K562 (cell line): Measurements from ENCODE around the gene ABCC5. TPM values are rescaled to one million over a fixed set of nuclear protein-coding genes. Genes with fewer than 3 reads are reported as not detected.
"Not testable (repeated sequence)": the region's sequence is repeated elsewhere in the genome, so short reads cannot be mapped to it uniquely, and the experiment has no call there.

ENCODE experiments used
- ATAC-seq: fragments of 200-7000 bp; cut with Tn5 transposase; 3 replicates; pipeline ENCODE4 v1.9.1; 2020; ENCODE audit warnings: moderate library complexity
- BruUV-seq: library from RNA; stranded (reverse); fragments of 400-500 nt; replicated peaks from 2 replicates; lab custom pipeline; 2021; lab: Mats Ljungman, UMichigan
- CTCF ChIA-PET: fragments of 300-600 bp; formaldehyde crosslinking; extraction: SDS; loops from one replicate; lab custom pipeline; 2021; ENCODE audit warnings: low intra/inter-chr PET ratio; lab: Yijun Ruan, JAX
- POLR2A ChIA-PET: fragments of 300-600, 350-650 bp; sonication (Branson Sonifier 250); formaldehyde crosslinking; extraction: SDS; loops from one replicate; lab custom pipeline; 2021; ENCODE audit warnings: antibody characterized with exemption, inconsistent platforms; lab: Yijun Ruan, JAX
- DNase-seq, 4 experiments: peaks; one replicate each; pipeline versions ENCODE4 v3.0.0 to v3.0.0-alpha.2; 2011 to 2018; ENCODE audit warnings: low spot score in 3 of 4, mixed read lengths in 3 of 4; ENCODE audit errors: extremely low read depth in 1 of 4
- FAIRE-seq: peaks from 2 replicates; lab custom pipeline; 2011; peaks lifted over from hg19 to GRCh38; lab: Jason Lieb, UNC
- H2AFZ ChIP-seq: 2 replicates; pipeline ENCODE4 v1.6.0; 2011; ENCODE audit warnings: low read depth, low read length, control low read depth, inconsistent platforms
- H3K27ac ChIP-seq: fragments of 200-600 bp; 3 replicates; pipeline ENCODE4 v1.8.0; 2011; ENCODE audit warnings: low read depth, mild to moderate bottlenecking, control low read depth, inconsistent platforms, low read length, moderate library complexity, mixed read lengths; ENCODE audit errors: extremely low read depth
- H3K27me3 ChIP-seq, 2 experiments: fragments of 300-600 bp in 1 of 2; 2 replicates in 1 of 2; 3 replicates in 1 of 2; pipeline versions ENCODE4 v1.6.0 to v1.8.0; 2011; ENCODE audit warnings: inconsistent platforms in 2 of 2, low read length in 2 of 2, mild to moderate bottlenecking in 1 of 2, mixed read lengths in 1 of 2, moderate library complexity in 1 of 2; ENCODE audit not compliant: control insufficient read depth in 2 of 2, insufficient read depth in 2 of 2
- H3K36me3 ChIP-seq: fragments of 300-600 bp; 3 replicates; pipeline ENCODE4 v1.8.0; 2011; ENCODE audit warnings: mild to moderate bottlenecking, low read length, inconsistent platforms; ENCODE audit not compliant: control insufficient read depth, insufficient read depth
- H3K4me1 ChIP-seq, 2 experiments: fragments of 200-600 bp in 1 of 2; replicated peaks in 1 of 2; 2 replicates in 1 of 2; 3 replicates in 1 of 2; pipeline versions ENCODE4 v1.5.1 to v1.8.0; 2011; ENCODE audit warnings: inconsistent platforms in 2 of 2, low read length in 2 of 2, mild to moderate bottlenecking in 1 of 2, mixed read lengths in 1 of 2, moderate library complexity in 1 of 2; ENCODE audit not compliant: control insufficient read depth in 2 of 2, insufficient read depth in 2 of 2
- H3K4me2 ChIP-seq: 2 replicates; pipeline ENCODE4 v1.6.1; 2011; ENCODE audit warnings: low read length, control low read depth, inconsistent platforms, mixed read lengths; ENCODE audit not compliant: insufficient read depth
- H3K4me3 ChIP-seq: fragments of 200-600 bp; sonication (generic), shearing (Covaris generic); 2 replicates; pipeline ENCODE4 v1.5.1; 2016; ENCODE audit warnings: control low read depth, inconsistent platforms
- H3K79me2 ChIP-seq: fragments of 200-600 bp; 3 replicates; pipeline ENCODE4 v1.8.0; 2011; ENCODE audit warnings: low read length, inconsistent platforms; ENCODE audit not compliant: control insufficient read depth, insufficient read depth
- H3K9ac ChIP-seq, 2 experiments: 2 replicates each; pipeline versions ENCODE4 v1.6.0 to v1.6.1; 2011; ENCODE audit warnings: low read depth in 2 of 2, low read length in 2 of 2, control low read depth in 1 of 2, inconsistent platforms in 1 of 2, mild to moderate bottlenecking in 1 of 2, mixed read lengths in 1 of 2; ENCODE audit not compliant: insufficient read depth in 1 of 2
- H3K9me1 ChIP-seq: one replicate; pipeline ENCODE4 v1.6.0; 2011; ENCODE audit warnings: inconsistent platforms, mild to moderate bottlenecking, low read length, moderate library complexity; ENCODE audit not compliant: control insufficient read depth, insufficient read depth
- H3K9me3 ChIP-seq: replicated peaks from 2 replicates; pipeline ENCODE4 v1.5.1; 2011; ENCODE audit warnings: low read depth, low read length, inconsistent platforms; ENCODE audit not compliant: control insufficient read depth, insufficient read depth
- H4K20me1 ChIP-seq: replicated peaks from 2 replicates; pipeline ENCODE4 v1.6.1; 2011; ENCODE audit warnings: low read length, inconsistent platforms, mixed read lengths; ENCODE audit not compliant: control insufficient read depth, insufficient read depth
- ADNP ChIP-seq: fragments of 200-800 bp; sonication (Bioruptor generic); IDR thresholded peaks from 2 replicates; pipeline ENCODE4 v1.6.1; 2016; ENCODE audit warnings: missing genetic modification characterization, missing compliant biosample characterization
- FOXA3 ChIP-seq, 2 experiments: fragments of 450-650 bp in 1 of 2; sonication (generic) in 1 of 2; formaldehyde crosslinking; IDR thresholded peaks in 1 of 2; conservative IDR thresholded peaks in 1 of 2; 2 replicates each; pipeline versions ENCODE4 v1.4.0 to v1.8.0; 2020 to 2022; ENCODE audit warnings: mild to moderate bottlenecking in 2 of 2, missing genetic modification reagents in 1 of 2
- PCBP1 ChIP-seq: fragments of 200-400 bp; formaldehyde crosslinking; IDR thresholded peaks from 2 replicates; pipeline ENCODE4 v1.6.1; 2018; ENCODE audit warnings: mild to moderate bottlenecking, low read depth, low read length; ENCODE audit not compliant: poor library complexity, severe bottlenecking
- ZC3H11A ChIP-seq: IDR thresholded peaks from 2 replicates; pipeline ENCODE4 v1.6.1; 2012; ENCODE audit warnings: low read depth, low read length, improper control_type of control experiment
- ZNF586 ChIP-seq: fragments of 450-650 bp; formaldehyde crosslinking; conservative IDR thresholded peaks from 2 replicates; pipeline ENCODE4 v1.4.0; 2020; ENCODE audit warnings: mild to moderate bottlenecking, moderate library complexity
- WGBS: fragments of 100-300 bp; shearing (Covaris generic); methylation state at CpG from one replicate; pipeline ENCODE4 v1.1.6; 2016; ENCODE audit warnings: low coverage, mixed read lengths; ENCODE audit not compliant: insufficient coverage; ENCODE audit errors: missing lambda C conversion rate; 5-methylcytosine and 5-hydroxymethylcytosine counted together
- in situ Hi-C: fragments of 300-500 bp; cut with MboI; formaldehyde crosslinking; loops from 4 replicates; pipeline ENCODE4 v1.15.0; 2018; ENCODE audit warnings: inconsistent platforms, mixed read lengths
- intact Hi-C: fragments of 100-400 bp; cut with micrococcal nuclease; formaldehyde crosslinking; loops from 2 replicates; pipeline ENCODE4 v1.14.2; 2022
- polyA plus RNA-seq, 8 experiments: library from polyadenylated mRNA; depleted of rRNA in 4 of 8; stranded (reverse) in 5 of 8; unstranded in 3 of 8; fragments of >200 nt; fragmentation: Nextera tagmentation in 2 of 8; fragmentation: Illumina TruSeq in 1 of 8; extraction: Ambion mirVana in 2 of 8; extraction: Trizol in 1 of 8; gene quantifications; 2 replicates each; pipeline versions ENCODE4 v1.2.1 to v1.2.3, GENCODE V29; 2011 to 2014; ENCODE audit warnings: inconsistent platforms in 1 of 8, missing spikeins in 1 of 8
- total RNA-seq, 7 experiments: library from RNA; depleted of rRNA in 6 of 7; stranded (reverse); fragments of >200 nt in 6 of 7; fragmentation: Illumina TruSeq in 2 of 7; extraction: Trizol in 2 of 7; gene quantifications; 2 replicates each; pipeline versions ENCODE4 v1.2.1 to v1.2.3, GENCODE V29; 2011 to 2021; ENCODE audit warnings: low replicate concordance in 1 of 7
- TF ChIP-seq, protein P1 (sequence below): fragments of 200-800 bp; sonication (Bioruptor generic); IDR thresholded peaks from 2 replicates; pipeline ENCODE4 v1.6.1; 2017; ENCODE audit warnings: missing genetic modification characterization, missing compliant biosample characterization
- TF ChIP-seq, protein P2 (sequence below): fragments of 250-450 bp; sonication (Bioruptor Pico); IDR thresholded peaks from 2 replicates; pipeline ENCODE4 v1.5.0; 2021
- TF ChIP-seq, protein P3 (sequence below): fragments of 250-450 bp; sonication (Bioruptor Pico); IDR thresholded peaks from 2 replicates; pipeline ENCODE4 v1.4.0; 2020; ENCODE audit warnings: mild to moderate bottlenecking, moderate library complexity, borderline replicate concordance

The ABCC5 gene
- total and polyA plus RNA-seq, 9 of the 15 experiments (the other 6 are each of a cell fraction or from before 2014, with no cell fraction given): 22.0 to 53.0 (median 41.9) TPM

DNA sequence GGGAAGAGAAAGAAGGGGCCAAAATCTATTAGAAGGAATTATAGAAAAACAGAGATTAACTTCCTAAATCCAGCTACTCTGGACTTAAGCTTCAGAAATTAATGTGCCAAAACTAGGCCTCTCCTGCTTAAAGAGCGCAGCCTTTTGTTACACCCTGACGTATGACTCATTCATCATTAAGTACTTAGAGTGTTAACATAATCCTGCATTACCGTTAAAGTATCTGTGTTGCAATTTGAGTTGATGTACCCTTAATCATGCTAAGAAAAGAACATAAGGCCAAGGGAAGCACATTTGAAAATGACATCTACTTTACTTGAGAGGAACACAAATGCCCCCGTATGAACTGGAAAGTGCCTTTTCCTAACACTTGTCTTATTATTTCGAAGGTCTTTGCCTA, 21.7 kb upstream of the ABCC5 start:
- Histone ChIP-seq H3K27ac (no peak overlapping the region), H3K9me1 (no peaks in the 10 kb centered on the region), H3K79me2 (no peaks in the 10 kb centered on the region), H3K4me3 (no peak overlapping the region), H3K4me1 (no peaks in the 10 kb centered on the region), H3K9ac (no peak overlapping the region), H3K9me3 (no peaks in the 10 kb centered on the region), H4K20me1 (no peaks in the 10 kb centered on the region), H3K27me3 (peaks cover 0 to 5% of the 10 kb centered on the region in 2 experiments; a peak in 2 of 5 replicates), H3K36me3 (no peaks in the 10 kb centered on the region), H2AFZ (no peak overlapping the region), H3K4me2 (no peak overlapping the region)
- in situ Hi-C loops: no loop called here
- 32% methylated on average over 5 of the region's 5 CpGs for WGBS
- ATAC-seq (no peak), FAIRE-seq (no peak), DNase-seq (no peak)
- no TSS peak for BruUV-seq
- CTCF ChIA-PET: no interaction called here
- POLR2A ChIA-PET: no interaction called here
- intact Hi-C loops: no loop called here
- TF ChIP-seq ZNF586 (CRISPR knock-in tag) (no peak), ZC3H11A (no peak), PCBP1 (no peak), FOXA3 (CRISPR knock-in tag; conservative IDR thresholded peaks at IDR 0.05 in 1 of 2, IDR thresholded peaks at IDR 0.05 in 1 of 2) (no peak), ADNP (tag) (no peak)
- TF ChIP-seq, protein P1, sequence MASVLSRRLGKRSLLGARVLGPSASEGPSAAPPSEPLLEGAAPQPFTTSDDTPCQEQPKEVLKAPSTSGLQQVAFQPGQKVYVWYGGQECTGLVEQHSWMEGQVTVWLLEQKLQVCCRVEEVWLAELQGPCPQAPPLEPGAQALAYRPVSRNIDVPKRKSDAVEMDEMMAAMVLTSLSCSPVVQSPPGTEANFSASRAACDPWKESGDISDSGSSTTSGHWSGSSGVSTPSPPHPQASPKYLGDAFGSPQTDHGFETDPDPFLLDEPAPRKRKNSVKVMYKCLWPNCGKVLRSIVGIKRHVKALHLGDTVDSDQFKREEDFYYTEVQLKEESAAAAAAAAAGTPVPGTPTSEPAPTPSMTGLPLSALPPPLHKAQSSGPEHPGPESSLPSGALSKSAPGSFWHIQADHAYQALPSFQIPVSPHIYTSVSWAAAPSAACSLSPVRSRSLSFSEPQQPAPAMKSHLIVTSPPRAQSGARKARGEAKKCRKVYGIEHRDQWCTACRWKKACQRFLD (CRISPR knock-in tag): no peak
- TF ChIP-seq, protein P2, sequence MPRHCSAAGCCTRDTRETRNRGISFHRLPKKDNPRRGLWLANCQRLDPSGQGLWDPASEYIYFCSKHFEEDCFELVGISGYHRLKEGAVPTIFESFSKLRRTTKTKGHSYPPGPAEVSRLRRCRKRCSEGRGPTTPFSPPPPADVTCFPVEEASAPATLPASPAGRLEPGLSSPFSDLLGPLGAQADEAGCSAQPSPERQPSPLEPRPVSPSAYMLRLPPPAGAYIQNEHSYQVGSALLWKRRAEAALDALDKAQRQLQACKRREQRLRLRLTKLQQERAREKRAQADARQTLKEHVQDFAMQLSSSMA (CRISPR knock-in tag): no peak
- TF ChIP-seq, protein P3, sequence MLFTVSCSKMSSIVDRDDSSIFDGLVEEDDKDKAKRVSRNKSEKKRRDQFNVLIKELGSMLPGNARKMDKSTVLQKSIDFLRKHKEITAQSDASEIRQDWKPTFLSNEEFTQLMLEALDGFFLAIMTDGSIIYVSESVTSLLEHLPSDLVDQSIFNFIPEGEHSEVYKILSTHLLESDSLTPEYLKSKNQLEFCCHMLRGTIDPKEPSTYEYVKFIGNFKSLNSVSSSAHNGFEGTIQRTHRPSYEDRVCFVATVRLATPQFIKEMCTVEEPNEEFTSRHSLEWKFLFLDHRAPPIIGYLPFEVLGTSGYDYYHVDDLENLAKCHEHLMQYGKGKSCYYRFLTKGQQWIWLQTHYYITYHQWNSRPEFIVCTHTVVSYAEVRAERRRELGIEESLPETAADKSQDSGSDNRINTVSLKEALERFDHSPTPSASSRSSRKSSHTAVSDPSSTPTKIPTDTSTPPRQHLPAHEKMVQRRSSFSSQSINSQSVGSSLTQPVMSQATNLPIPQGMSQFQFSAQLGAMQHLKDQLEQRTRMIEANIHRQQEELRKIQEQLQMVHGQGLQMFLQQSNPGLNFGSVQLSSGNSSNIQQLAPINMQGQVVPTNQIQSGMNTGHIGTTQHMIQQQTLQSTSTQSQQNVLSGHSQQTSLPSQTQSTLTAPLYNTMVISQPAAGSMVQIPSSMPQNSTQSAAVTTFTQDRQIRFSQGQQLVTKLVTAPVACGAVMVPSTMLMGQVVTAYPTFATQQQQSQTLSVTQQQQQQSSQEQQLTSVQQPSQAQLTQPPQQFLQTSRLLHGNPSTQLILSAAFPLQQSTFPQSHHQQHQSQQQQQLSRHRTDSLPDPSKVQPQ (CRISPR knock-in tag): no peak

DNA sequence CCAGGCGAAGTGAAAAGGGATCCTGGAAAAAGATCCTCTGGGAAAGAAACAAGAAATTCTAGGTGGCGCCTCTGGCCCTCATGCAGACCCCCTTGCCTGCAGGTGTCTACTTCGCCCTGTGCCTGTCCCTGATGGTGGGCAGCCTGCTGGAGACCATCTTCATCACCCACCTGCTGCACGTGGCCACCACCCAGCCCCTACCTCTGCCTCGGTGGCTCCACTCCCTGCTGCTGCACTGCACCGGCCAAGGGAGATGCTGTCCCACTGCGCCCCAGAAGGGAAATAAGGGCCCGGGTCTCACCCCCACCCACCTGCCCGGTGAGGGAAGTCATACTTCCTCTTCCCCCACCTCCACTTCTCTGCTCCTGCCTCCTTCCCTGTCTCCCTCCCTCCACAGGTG, 20.6 kb upstream of the ABCC5 start:
- H2AFZ ChIP-seq, intact Hi-C loops, H3K4me3 ChIP-seq, H3K79me2 ChIP-seq, H3K9ac ChIP-seq, H3K27me3 ChIP-seq, H3K4me1 ChIP-seq, in situ Hi-C loops, H3K9me3 ChIP-seq, FAIRE-seq, H4K20me1 ChIP-seq, ATAC-seq, H3K27ac ChIP-seq, POLR2A ChIA-PET, DNase-seq, BruUV-seq, H3K9me1 ChIP-seq, CTCF ChIA-PET, H3K36me3 ChIP-seq, H3K4me2 ChIP-seq: not testable (repeated sequence)
- 35% methylated on average over 8 of the region's 9 CpGs for WGBS
